HepG2 (cell line): ENCODE results near the gene ARL2. TPM values are rescaled to one million over a fixed set of nuclear protein-coding genes. Genes with fewer than 3 reads are reported as not detected.

ENCODE experiments used
- AGO1 ChIP-seq: fragments of 200-400 bp; formaldehyde crosslinking; IDR thresholded peaks from 2 replicates; pipeline ENCODE4 v1.6.1; 2017; ENCODE audit warnings: mild to moderate bottlenecking, low read depth, low read length, moderate library complexity; ENCODE audit not compliant: poor library complexity, severe bottlenecking
- PAWR ChIP-seq: sonication (generic); formaldehyde crosslinking; IDR thresholded peaks from 2 replicates; pipeline ENCODE4 v1.4.0; 2020; ENCODE audit warnings: missing genetic modification reagents, mild to moderate bottlenecking, borderline replicate concordance
- PAXIP1 ChIP-seq: sonication (generic); formaldehyde crosslinking; conservative IDR thresholded peaks from 2 replicates; pipeline ENCODE4 v1.4.0; 2020; ENCODE audit warnings: mild to moderate bottlenecking, missing genetic modification reagents, moderate library complexity
- PRDM15 ChIP-seq: sonication (generic); formaldehyde crosslinking; IDR thresholded peaks from 2 replicates; pipeline ENCODE4 v1.4.0; 2020; ENCODE audit warnings: missing genetic modification reagents
- PRDM4 ChIP-seq: sonication (generic); formaldehyde crosslinking; IDR thresholded peaks from 2 replicates; pipeline ENCODE4 v1.9.0; 2021; ENCODE audit warnings: missing genetic modification reagents, borderline replicate concordance
- RBFOX2 ChIP-seq: fragments of 200-400 bp; formaldehyde crosslinking; IDR thresholded peaks from 2 replicates; pipeline ENCODE4 v1.6.1; 2017; ENCODE audit warnings: low read depth, mild to moderate bottlenecking, low read length
- SETDB1 ChIP-seq: sonication (generic); formaldehyde crosslinking; IDR thresholded peaks from 2 replicates; pipeline ENCODE4 v1.5.1; 2020; ENCODE audit warnings: missing genetic modification reagents, mild to moderate bottlenecking, borderline replicate concordance
- ZBTB34 ChIP-seq: sonication (generic); formaldehyde crosslinking; IDR thresholded peaks from 2 replicates; pipeline ENCODE4 v1.8.0; 2022; ENCODE audit warnings: mild to moderate bottlenecking, missing genetic modification reagents
- ZBTB38 ChIP-seq: sonication (generic); formaldehyde crosslinking; IDR thresholded peaks from 2 replicates; pipeline ENCODE4 v1.5.1; 2020; ENCODE audit warnings: mild to moderate bottlenecking, missing genetic modification reagents
- ZNF354B ChIP-seq: sonication (generic); formaldehyde crosslinking; IDR thresholded peaks from 2 replicates; pipeline ENCODE4 v1.8.0; 2022; ENCODE audit warnings: mild to moderate bottlenecking, missing genetic modification reagents
- ZNF503 ChIP-seq: sonication (generic); formaldehyde crosslinking; IDR thresholded peaks from 2 replicates; pipeline ENCODE4 v1.4.0; 2020; ENCODE audit warnings: missing genetic modification reagents
- ZNF597 ChIP-seq: sonication (generic); formaldehyde crosslinking; IDR thresholded peaks from 2 replicates; pipeline ENCODE4 v1.5.0; 2020; ENCODE audit warnings: missing genetic modification reagents
- polyA plus RNA-seq, 8 experiments: library from polyadenylated mRNA; depleted of rRNA in 3 of 8; stranded (reverse) in 7 of 8; unstranded in 1 of 8; fragments of >200 nt; fragmentation: Illumina TruSeq in 4 of 8; extraction: Trizol in 4 of 8; gene quantifications; 2 replicates each; pipeline versions ENCODE4 v1.2.1 to v1.2.3, GENCODE V29; 2011 to 2016; ENCODE audit warnings: low read depth in 4 of 8, missing spikeins in 1 of 8, mixed read lengths in 1 of 8; ENCODE audit not compliant: insufficient read depth in 1 of 8
- total RNA-seq, 5 experiments: library from RNA; depleted of rRNA; stranded (reverse); fragments of >200 nt; fragmentation: Illumina TruSeq; extraction: Trizol; gene quantifications; 2 replicates each; pipeline ENCODE4 v1.2.3, GENCODE V29; 2016; ENCODE audit warnings: low read depth in 1 of 5

Gene ARL2
- total and polyA plus RNA-seq, 2 of the 13 experiments (the other 11 are each of a cell fraction or from before 2014, with no cell fraction given) = 82.9 to 84.4 TPM

- TF ChIP-seq ZBTB34 (CRISPR knock-in tag) = no peak; the same call in 1 of the 2 replicates
- TF ChIP-seq RBFOX2 = peak; percentile 88
- no peak for TF ChIP-seq ZNF354B (CRISPR knock-in tag)
- TF ChIP-seq ZBTB38 (CRISPR knock-in tag) = peak; percentile 30; the same call in 1 of the 2 replicates
- no peak for TF ChIP-seq ZNF597 (CRISPR knock-in tag)
- peak; percentile 63; the same call in 1 of the 2 replicates for TF ChIP-seq PRDM15 (CRISPR knock-in tag)
- TF ChIP-seq PAWR (CRISPR knock-in tag) = no peak
- no peak for TF ChIP-seq AGO1
- TF ChIP-seq PRDM4 (CRISPR knock-in tag) = no peak
- TF ChIP-seq ZNF503 = peak; percentile 59; the same call in 1 of the 2 replicates
- TF ChIP-seq PAXIP1 = peak; percentile 14; the same call in 1 of the 2 replicates
- TF ChIP-seq SETDB1 (CRISPR knock-in tag) = no peak
Measured at GRCh38 chr11:65013888-65014725, at the start of gene ARL2 (continued).
